ENCODE data around the gene OLFML2B. TPM values are rescaled to one million over a fixed set of nuclear protein-coding genes. Genes with fewer than 3 reads are reported as not detected.

OLFML2B gene
- total and polyA plus RNA-seq, 8 donors: 0.19 to 12.5 (median 0.47) TPM

DNA sequence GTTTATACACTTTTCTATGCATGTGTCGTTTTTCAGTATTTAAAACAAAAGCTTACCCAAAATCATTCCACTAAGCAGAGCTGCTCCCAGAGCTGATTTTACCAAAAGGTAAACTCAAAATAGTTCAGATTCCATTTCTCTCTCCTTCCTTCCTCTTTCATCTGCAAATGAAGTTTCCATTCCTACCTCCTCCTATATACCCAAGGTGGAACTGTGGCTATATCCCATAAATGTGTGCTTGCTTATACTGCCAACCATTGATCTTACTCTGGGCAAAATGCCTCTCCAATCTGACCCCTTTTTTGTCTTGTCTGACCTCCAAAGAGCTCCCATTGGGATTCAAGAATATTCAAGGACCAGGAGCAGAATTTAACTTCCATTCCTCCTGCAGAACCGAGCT, 9.5 kb downstream of the OLFML2B start:
- 82 to 87% methylated on average over 2 of the region's 2 CpGs for WGBS, 2 donors
- ATAC-seq (no peak), FAIRE-seq (no peak), DNase-seq (no peak)
- Histone ChIP-seq H3K9me3 (no peaks in the 10 kb centered on the region), H3K4me1 (peaks cover 0 to 5% (median 3%) of the 10 kb centered on the region in 3 donors), H3K27ac (no peak overlapping the region), H3K27me3 (no peaks in the 10 kb centered on the region), H3K36me3 (no peaks in the 10 kb centered on the region), H3K4me3 (no peak overlapping the region)
- intact Hi-C loops (cut with DNase I): no loop called here
- TF ChIP-seq, protein P1, sequence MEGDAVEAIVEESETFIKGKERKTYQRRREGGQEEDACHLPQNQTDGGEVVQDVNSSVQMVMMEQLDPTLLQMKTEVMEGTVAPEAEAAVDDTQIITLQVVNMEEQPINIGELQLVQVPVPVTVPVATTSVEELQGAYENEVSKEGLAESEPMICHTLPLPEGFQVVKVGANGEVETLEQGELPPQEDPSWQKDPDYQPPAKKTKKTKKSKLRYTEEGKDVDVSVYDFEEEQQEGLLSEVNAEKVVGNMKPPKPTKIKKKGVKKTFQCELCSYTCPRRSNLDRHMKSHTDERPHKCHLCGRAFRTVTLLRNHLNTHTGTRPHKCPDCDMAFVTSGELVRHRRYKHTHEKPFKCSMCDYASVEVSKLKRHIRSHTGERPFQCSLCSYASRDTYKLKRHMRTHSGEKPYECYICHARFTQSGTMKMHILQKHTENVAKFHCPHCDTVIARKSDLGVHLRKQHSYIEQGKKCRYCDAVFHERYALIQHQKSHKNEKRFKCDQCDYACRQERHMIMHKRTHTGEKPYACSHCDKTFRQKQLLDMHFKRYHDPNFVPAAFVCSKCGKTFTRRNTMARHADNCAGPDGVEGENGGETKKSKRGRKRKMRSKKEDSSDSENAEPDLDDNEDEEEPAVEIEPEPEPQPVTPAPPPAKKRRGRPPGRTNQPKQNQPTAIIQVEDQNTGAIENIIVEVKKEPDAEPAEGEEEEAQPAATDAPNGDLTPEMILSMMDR (IDR thresholded peaks at IDR 0.05): no peak

DNA sequence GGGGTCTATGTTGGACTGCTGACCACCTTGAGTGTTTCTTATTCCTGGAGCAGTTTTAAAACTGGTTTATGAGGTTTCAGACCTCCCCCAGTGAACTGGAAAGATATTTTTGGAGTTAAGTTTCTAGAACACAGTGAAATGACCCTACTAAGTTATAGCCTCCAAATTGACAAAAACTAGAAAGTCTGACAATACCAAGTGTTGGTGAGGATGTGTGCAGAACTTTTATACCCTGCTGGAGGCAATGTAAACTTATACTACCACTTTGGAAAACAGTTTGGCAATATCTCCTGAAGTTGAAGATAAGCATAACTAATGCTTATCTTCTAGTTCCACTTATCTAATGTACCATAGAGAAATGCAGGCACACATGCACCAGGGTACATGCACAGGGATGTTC, 10.4 kb downstream of the OLFML2B start:
- Histone ChIP-seq H3K4me1 (peaks cover 0 to 5% (median 0%) of the 10 kb centered on the region in 3 donors), H3K4me3 (no peak overlapping the region), H3K27ac (no peak overlapping the region), H3K27me3 (no peaks in the 10 kb centered on the region), H3K9me3 (no peaks in the 10 kb centered on the region), H3K36me3 (no peaks in the 10 kb centered on the region)
- no peak for DNase-seq
- TF ChIP-seq, protein P1 (IDR thresholded peaks at IDR 0.05): no peak
- no peak for FAIRE-seq
- ATAC-seq: no peak
- intact Hi-C loops (cut with DNase I): no loop called here

DNA sequence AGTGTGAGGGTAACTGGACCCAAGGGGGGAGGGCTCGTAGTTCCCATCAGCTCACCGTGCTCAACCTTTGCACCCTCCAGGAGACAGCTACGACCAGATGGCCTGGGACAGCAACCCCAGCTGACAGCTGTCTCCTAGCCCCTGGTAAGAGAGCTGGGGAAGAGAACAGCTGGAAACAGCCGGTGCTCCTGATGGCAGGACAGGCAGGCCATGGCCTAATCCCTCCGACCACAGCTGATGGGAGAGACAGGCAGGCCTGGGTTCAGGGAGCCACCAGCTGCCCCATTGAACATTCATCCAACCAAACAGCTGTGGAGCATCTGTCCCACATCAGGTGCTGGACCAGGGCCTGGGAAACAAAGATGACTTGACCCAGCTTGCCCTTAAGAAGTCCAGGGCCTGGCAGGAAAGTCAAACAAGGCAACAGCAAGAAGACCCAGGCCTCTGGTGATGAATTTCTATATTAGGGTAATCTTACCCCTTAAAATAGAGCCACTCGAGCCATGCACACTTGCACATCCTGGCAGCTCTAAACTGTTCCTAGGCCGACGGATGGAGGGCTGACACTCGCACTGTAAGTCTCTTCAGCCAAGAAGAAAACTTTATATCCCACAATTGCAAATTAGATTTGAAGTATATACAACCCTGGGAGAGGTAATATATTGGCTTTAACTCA, 12.2 kb downstream of the OLFML2B start:
- Histone ChIP-seq H3K27ac (no peak overlapping the region), H3K4me3 (no peak overlapping the region), H3K9me3 (no peaks in the 10 kb centered on the region), H3K36me3 (no peaks in the 10 kb centered on the region), H3K4me1 (peaks cover 0 to 5% (median 0%) of the 10 kb centered on the region in 3 donors), H3K27me3 (no peaks in the 10 kb centered on the region)
- FAIRE-seq (no peak), ATAC-seq (no peak), DNase-seq (no peak)
- TF ChIP-seq, protein P1 (IDR thresholded peaks at IDR 0.05): no peak
- WGBS, 2 donors: 81 to 83% methylated on average over 9 of the region's 9 CpGs
- intact Hi-C loops (cut with DNase I): no loop called here

DNA sequence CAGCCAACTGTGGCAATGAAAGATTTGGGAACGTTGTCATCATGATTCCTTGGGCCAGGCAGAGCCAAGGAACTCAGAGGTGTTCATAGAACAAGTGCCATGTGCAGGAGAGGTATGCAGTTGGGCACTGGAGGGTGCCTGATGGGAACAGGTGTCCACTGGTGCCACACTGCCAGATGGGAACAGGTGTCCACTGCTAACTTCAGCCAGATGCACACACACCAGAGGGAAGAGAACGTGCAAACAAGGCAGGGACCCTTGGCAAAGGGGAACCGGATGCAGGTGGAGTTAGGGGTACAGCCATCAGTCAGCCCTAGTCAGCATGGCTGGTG, 13.5 kb downstream of the OLFML2B start:
- H3K4me3 ChIP-seq: no peak overlapping the region
- DNase-seq: peak in 2 of 6 donors; percentile 19 to 22
- TF ChIP-seq, protein P1 (IDR thresholded peaks at IDR 0.05): no peak
- H3K4me1 ChIP-seq: peaks cover 0 to 5% (median 0%) of the 10 kb centered on the region in 3 donors
- no peaks in the 10 kb centered on the region for H3K9me3 ChIP-seq
- no peaks in the 10 kb centered on the region for H3K27me3 ChIP-seq
- 33 to 52% methylated on average over 3 of the region's 3 CpGs for WGBS, 2 donors
- ATAC-seq: peak; percentile 27 to 69 (median 50)
- intact Hi-C loops (cut with DNase I): no loop called here
- FAIRE-seq: no peak
- no peaks in the 10 kb centered on the region for H3K36me3 ChIP-seq
- no peak overlapping the region for H3K27ac ChIP-seq

DNA sequence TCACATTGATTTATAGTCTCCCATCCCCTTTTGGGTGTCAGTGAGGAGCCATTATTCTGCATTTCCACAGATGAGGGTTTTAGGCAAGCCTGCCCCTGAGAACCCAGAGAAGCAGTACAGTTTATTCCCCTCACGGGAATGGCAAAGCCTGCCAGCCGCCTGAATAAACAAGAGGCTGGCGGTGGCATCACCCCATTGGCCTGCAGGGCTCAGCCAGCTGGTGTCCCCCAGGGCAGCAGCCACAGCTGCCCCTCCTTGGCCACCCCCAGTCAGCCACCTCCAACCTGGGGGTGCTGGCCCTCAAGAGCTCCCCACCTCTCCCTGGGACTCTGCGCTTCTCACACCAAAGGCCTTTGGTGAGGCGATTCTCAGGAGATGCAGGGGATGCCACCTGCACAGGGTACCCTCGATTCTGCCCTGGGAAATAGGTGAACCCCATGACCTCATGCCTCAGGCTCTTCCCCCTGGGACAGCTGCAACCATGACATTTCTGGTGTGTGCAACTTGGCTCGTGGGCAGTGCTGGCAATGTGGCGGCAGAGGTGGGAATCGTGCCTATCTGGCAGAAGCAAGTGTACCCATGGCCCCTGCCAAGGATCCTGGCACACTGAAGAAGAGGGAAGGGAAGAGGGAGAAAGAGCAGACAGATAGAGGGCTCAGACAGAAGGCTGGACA, 14.0 kb downstream of the OLFML2B start:
- TF ChIP-seq, protein P1 (IDR thresholded peaks at IDR 0.05): no peak
- 39 to 46% methylated on average over 9 of the region's 9 CpGs for WGBS, 2 donors
- Histone ChIP-seq H3K9me3 (no peaks in the 10 kb centered on the region), H3K27ac (no peak overlapping the region), H3K27me3 (no peaks in the 10 kb centered on the region), H3K36me3 (no peaks in the 10 kb centered on the region), H3K4me3 (no peak overlapping the region), H3K4me1 (peaks cover 0 to 5% (median 0%) of the 10 kb centered on the region in 3 donors)
- intact Hi-C loops (cut with DNase I): no loop called here
- peak; percentile 85 to 95 (median 92) for ATAC-seq
- FAIRE-seq: no peak
- DNase-seq: peak; percentile 43 to 88 (median 74)
